HepG2 (cell line): Measurements from ENCODE around the gene CELF4. TPM values are rescaled to one million over a fixed set of nuclear protein-coding genes. Genes with fewer than 3 reads are reported as not detected.

Source experiments
- ATAC-seq: fragments of 200-7000 bp; cut with Tn5 transposase; 3 replicates; pipeline ENCODE4 v1.9.1; 2020; ENCODE audit warnings: mild to moderate bottlenecking, moderate library complexity
- BruUV-seq: library from RNA; stranded (reverse); fragments of 400-500 nt; replicated peaks from 2 replicates; lab custom pipeline; 2021; lab: Mats Ljungman, UMichigan
- CTCF ChIA-PET: fragments of 300-600 bp; formaldehyde crosslinking; extraction: SDS; loops from one replicate; lab custom pipeline; 2021; ENCODE audit warnings: low total read pairs, inconsistent platforms, low intra/inter-chr PET ratio; lab: Yijun Ruan, JAX
- POLR2A ChIA-PET: fragments of 350-600 bp; sonication (Branson Sonifier 250); formaldehyde crosslinking; loops from one replicate; lab custom pipeline; 2020; ENCODE audit warnings: antibody characterized with exemption, inconsistent platforms; lab: Yijun Ruan, JAX
- DNase-seq: peaks from one replicate; pipeline ENCODE4 v3.0.0-alpha.2; 2015; ENCODE audit warnings: low spot score
- FAIRE-seq: peaks from 3 replicates; lab custom pipeline; 2011; peaks lifted over from hg19 to GRCh38; lab: Jason Lieb, UNC
- H2AFZ ChIP-seq: one replicate; pipeline ENCODE4 v1.6.1; 2011; ENCODE audit warnings: low read length, inconsistent platforms
- H3K27ac ChIP-seq: fragments of 300-600 bp; 3 replicates; pipeline ENCODE4 v1.8.0; 2011; ENCODE audit warnings: mixed run types, mild to moderate bottlenecking, mixed read lengths, low read length, inconsistent platforms; ENCODE audit not compliant: insufficient read depth; ENCODE audit errors: extremely low read length
- H3K27me3 ChIP-seq, 2 experiments: fragments of 200-600 bp in 1 of 2; 2 replicates in 1 of 2; 3 replicates in 1 of 2; pipeline versions ENCODE4 v1.6.0 to v1.8.0; 2011; ENCODE audit warnings: low read length in 2 of 2, mild to moderate bottlenecking in 2 of 2, moderate library complexity in 2 of 2, inconsistent platforms in 1 of 2; ENCODE audit not compliant: insufficient read depth in 2 of 2, control insufficient read depth in 1 of 2
- H3K36me3 ChIP-seq, 2 experiments: fragments of 200-600 bp in 1 of 2; replicated peaks in 1 of 2; 2 replicates in 1 of 2; 3 replicates in 1 of 2; pipeline versions ENCODE4 v1.5.1 to v1.8.0; 2011; ENCODE audit warnings: low read length in 2 of 2, inconsistent platforms in 1 of 2; ENCODE audit not compliant: insufficient read depth in 2 of 2, control insufficient read depth in 1 of 2
- H3K4me1 ChIP-seq: 2 replicates; pipeline ENCODE4 v1.5.1; 2012; ENCODE audit warnings: low read length, inconsistent platforms; ENCODE audit not compliant: insufficient read depth
- H3K4me2 ChIP-seq: 2 replicates; pipeline ENCODE4 v1.6.0; 2011; ENCODE audit warnings: low read depth, low read length, inconsistent platforms
- H3K4me3 ChIP-seq, 3 experiments: fragments of 200-600 bp in 1 of 3; sonication (generic), shearing (Covaris generic) in 1 of 3; replicated peaks in 1 of 3; 2 replicates each; pipeline ENCODE4 v1.5.1; 2011 to 2016; ENCODE audit warnings: low read length in 3 of 3, inconsistent platforms in 2 of 3, low read depth in 2 of 3, mild to moderate bottlenecking in 2 of 3, control low read depth in 1 of 3, mixed read lengths in 1 of 3; ENCODE audit not compliant: insufficient read depth in 1 of 3
- H3K79me2 ChIP-seq: one replicate; pipeline ENCODE4 v1.6.1; 2011; ENCODE audit warnings: low read length, inconsistent platforms; ENCODE audit not compliant: insufficient read depth
- H3K9ac ChIP-seq: 2 replicates; pipeline ENCODE4 v1.6.0; 2011; ENCODE audit warnings: mild to moderate bottlenecking, low read depth, low read length, inconsistent platforms; ENCODE audit not compliant: insufficient read depth
- H3K9me3 ChIP-seq: 2 replicates; pipeline ENCODE4 v1.5.1; 2012; ENCODE audit warnings: mild to moderate bottlenecking, low read length
- H4K20me1 ChIP-seq: 2 replicates; pipeline ENCODE4 v1.6.0; 2011; ENCODE audit warnings: inconsistent platforms, mild to moderate bottlenecking, low read length, moderate library complexity; ENCODE audit not compliant: insufficient read depth
- AKAP8 ChIP-seq: sonication (generic); formaldehyde crosslinking; IDR thresholded peaks from 2 replicates; pipeline ENCODE4 v1.5.1; 2020; ENCODE audit warnings: mild to moderate bottlenecking, missing genetic modification reagents
- PHF8 ChIP-seq: sonication (generic); formaldehyde crosslinking; IDR thresholded peaks from 2 replicates; pipeline ENCODE4 v1.5.0; 2020; ENCODE audit warnings: missing genetic modification reagents
- POGZ ChIP-seq: sonication (generic); formaldehyde crosslinking; IDR thresholded peaks from 2 replicates; pipeline ENCODE4 v1.4.0; 2020; ENCODE audit warnings: mild to moderate bottlenecking, missing genetic modification reagents
- TBX2 ChIP-seq: sonication (generic); formaldehyde crosslinking; IDR thresholded peaks from 2 replicates; pipeline ENCODE4 v1.5.0; 2020; ENCODE audit warnings: missing genetic modification reagents, mild to moderate bottlenecking, borderline replicate concordance
- TCF7 ChIP-seq: sonication (generic); IDR thresholded peaks from 2 replicates; pipeline ENCODE4 v1.6.1; 2016; ENCODE audit warnings: antibody characterized with exemption, low read depth
- TIGD3 ChIP-seq: sonication (generic); formaldehyde crosslinking; IDR thresholded peaks from 2 replicates; pipeline ENCODE4 v1.5.1; 2020; ENCODE audit warnings: mild to moderate bottlenecking, missing genetic modification reagents, borderline replicate concordance
- ZNF276 ChIP-seq: sonication (generic); formaldehyde crosslinking; IDR thresholded peaks from 2 replicates; pipeline ENCODE4 v1.4.0; 2020; ENCODE audit warnings: mild to moderate bottlenecking, low read depth, missing genetic modification reagents
- ZNF557 ChIP-seq: sonication (generic); formaldehyde crosslinking; IDR thresholded peaks from 2 replicates; pipeline ENCODE4 v1.4.0; 2020; ENCODE audit warnings: missing genetic modification reagents
- ZNF614 ChIP-seq: IDR thresholded peaks from 2 replicates; pipeline ENCODE4 v1.6.1; 2018; ENCODE audit warnings: missing biosample characterization, missing genetic modification reagents, inconsistent platforms, borderline replicate concordance
- ZNF646 ChIP-seq: sonication (generic); formaldehyde crosslinking; IDR thresholded peaks from 2 replicates; pipeline ENCODE4 v1.9.0; 2021; ENCODE audit warnings: mild to moderate bottlenecking, missing genetic modification reagents
- ZNF709 ChIP-seq: sonication (generic); formaldehyde crosslinking; IDR thresholded peaks from 2 replicates; pipeline ENCODE4 v1.5.0; 2020; ENCODE audit warnings: mild to moderate bottlenecking, missing genetic modification reagents
- ZNF816 ChIP-seq: sonication (generic); formaldehyde crosslinking; IDR thresholded peaks from 2 replicates; pipeline ENCODE4 v1.8.0; 2022; ENCODE audit warnings: missing genetic modification reagents, mild to moderate bottlenecking, borderline replicate concordance
- WGBS: methylation state at CpG from one replicate; pipeline ENCODE4 v1.1.6; 2017; ENCODE audit warnings: low lambda C conversion rate; 5-methylcytosine and 5-hydroxymethylcytosine counted together
- in situ Hi-C: cut with HindIII; loops from 2 replicates; pipeline ENCODE4 v1.10.0; 2017; ENCODE audit warnings: low pct_unique_long_range_greater_than_20kb; ENCODE audit not compliant: extremely low pct_ligation_motif_present
- intact Hi-C: fragments of 100-400 bp; cut with micrococcal nuclease; formaldehyde crosslinking; loops from one replicate; pipeline ENCODE4 v1.10.0; 2022; ENCODE audit not compliant: unreplicated experiment
- polyA plus RNA-seq, 8 experiments: library from polyadenylated mRNA; depleted of rRNA in 3 of 8; stranded (reverse) in 7 of 8; unstranded in 1 of 8; fragments of >200 nt; fragmentation: Illumina TruSeq in 4 of 8; extraction: Trizol in 4 of 8; gene quantifications; 2 replicates each; pipeline versions ENCODE4 v1.2.1 to v1.2.3, GENCODE V29; 2011 to 2016; ENCODE audit warnings: low read depth in 4 of 8, missing spikeins in 1 of 8, mixed read lengths in 1 of 8; ENCODE audit not compliant: insufficient read depth in 1 of 8
- total RNA-seq, 5 experiments: library from RNA; depleted of rRNA; stranded (reverse); fragments of >200 nt; fragmentation: Illumina TruSeq; extraction: Trizol; gene quantifications; 2 replicates each; pipeline ENCODE4 v1.2.3, GENCODE V29; 2016; ENCODE audit warnings: low read depth in 1 of 5
- TF ChIP-seq, protein P1 (sequence below): sonication (generic); formaldehyde crosslinking; IDR thresholded peaks from 2 replicates; pipeline ENCODE4 v1.4.0; 2020; ENCODE audit warnings: mild to moderate bottlenecking, missing genetic modification reagents

The CELF4 gene
- total and polyA plus RNA-seq, 2 of the 13 experiments (the other 11 are each of a cell fraction or from before 2014, with no cell fraction given): not detected

DNA sequence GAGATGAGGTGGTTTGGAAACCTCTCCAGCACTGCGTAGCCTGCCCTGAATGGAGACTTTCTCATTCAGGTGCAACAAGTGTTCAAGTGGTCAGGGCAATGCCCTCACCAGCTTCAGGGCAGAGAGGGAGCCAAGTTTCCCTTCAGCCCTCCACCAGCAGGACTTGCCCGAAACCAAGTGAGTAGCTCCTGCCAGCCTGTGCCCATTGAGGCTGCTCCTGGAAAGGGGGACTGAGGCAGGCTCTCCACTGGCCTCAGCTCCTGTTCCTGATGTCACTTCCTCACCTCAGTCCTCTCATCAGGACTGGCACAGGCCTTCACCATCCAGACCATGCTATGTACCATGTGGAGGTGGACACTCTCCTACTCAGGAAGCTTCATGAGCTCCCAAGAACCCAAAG lies 94.6 kb downstream of the CELF4 start (continued):
- no peak for TF ChIP-seq ZNF646 (CRISPR knock-in tag)
- TF ChIP-seq ZNF816 (CRISPR knock-in tag): no peak
- no peak for TF ChIP-seq AKAP8
- no peak for TF ChIP-seq TCF7
- TF ChIP-seq ZNF557 (CRISPR knock-in tag): no peak
- TF ChIP-seq, all 625 proteins: peak for 0

- no peak for ATAC-seq
- WGBS: 0% methylated on average over 5 of the region's 8 CpGs
- H3K4me3 ChIP-seq: no peak overlapping the region
- in situ Hi-C loops: no loop called here
- POLR2A ChIA-PET: no interaction called here
- no peak for FAIRE-seq
- CTCF ChIA-PET: no interaction called here
- H3K4me2 ChIP-seq: no peak overlapping the region
- H3K27me3 ChIP-seq: peaks cover 1 to 18% of the 10 kb centered on the region in 2 experiments; a peak in 3 of 5 replicates
- H3K9ac ChIP-seq: no peak overlapping the region
- BruUV-seq: no TSS peak
- H3K9me3 ChIP-seq: no peaks in the 10 kb centered on the region
- H4K20me1 ChIP-seq: no peaks in the 10 kb centered on the region
- DNase-seq: no peak
- no peak overlapping the region for H3K27ac ChIP-seq
- no peaks in the 10 kb centered on the region for H3K79me2 ChIP-seq
- intact Hi-C loops: no loop called here
- no peak overlapping the region for H2AFZ ChIP-seq
- H3K36me3 ChIP-seq: no peaks in the 10 kb centered on the region
- H3K4me1 ChIP-seq: no peaks in the 10 kb centered on the region
- no peak for TF ChIP-seq TIGD3
- no peak for TF ChIP-seq PHF8 (CRISPR knock-in tag)
- TF ChIP-seq, protein P1, sequence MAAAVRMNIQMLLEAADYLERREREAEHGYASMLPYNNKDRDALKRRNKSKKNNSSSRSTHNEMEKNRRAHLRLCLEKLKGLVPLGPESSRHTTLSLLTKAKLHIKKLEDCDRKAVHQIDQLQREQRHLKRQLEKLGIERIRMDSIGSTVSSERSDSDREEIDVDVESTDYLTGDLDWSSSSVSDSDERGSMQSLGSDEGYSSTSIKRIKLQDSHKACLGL (CRISPR knock-in tag): no peak
- TF ChIP-seq ZNF709: no peak
- TF ChIP-seq POGZ (CRISPR knock-in tag): no peak
- no peak for TF ChIP-seq TBX2
- no peak for TF ChIP-seq ZNF614 (CRISPR knock-in tag)
- no peak for TF ChIP-seq ZNF276 (CRISPR knock-in tag)
Observed at GRCh38 chr18:37467002-37467662, 98.5 kb downstream of the CELF4 start.
